GM04504 (cell line): Measurements from ENCODE around the gene SCD5.

Experiments used
- DNase-seq: peaks from one replicate; pipeline ENCODE4 v3.0.0-alpha.2; 2012; ENCODE audit warnings: low read depth

SCD5 gene

GRCh38 chr4:82726596-82726995 is 72.0 kb downstream of the SCD5 start:
- no peak for DNase-seq

- DNase-seq, result no peak
These were observed 76.7 kb downstream of the SCD5 start for GRCh38 chr4:82721819-82722423.

GRCh38 chr4:82718162-82718940 is 80.2 kb downstream of the SCD5 start:
- no peak for DNase-seq

- DNase-seq, result no peak
These were observed 82.6 kb downstream of the SCD5 start for GRCh38 chr4:82715731-82716617.

GRCh38 chr4:82713856-82714255 is 84.7 kb downstream of the SCD5 start:
- DNase-seq, result no peak

- no peak for DNase-seq
These were observed 86.0 kb downstream of the SCD5 start for GRCh38 chr4:82712561-82712960.

- DNase-seq, result no peak
These were observed 87.3 kb downstream of the SCD5 start for GRCh38 chr4:82711158-82711785.

GRCh38 chr4:82710197-82710929 is 88.2 kb downstream of the SCD5 start:
- DNase-seq, result no peak

GRCh38 chr4:82708982-82709381 is 89.6 kb downstream of the SCD5 start:
- DNase-seq, result no peak

GRCh38 chr4:82706349-82707000 is 92.1 kb downstream of the SCD5 start:
- no peak for DNase-seq

- no peak for DNase-seq
These were observed 92.7 kb downstream of the SCD5 start for GRCh38 chr4:82705928-82706300.

GRCh38 chr4:82705169-82705927 is 93.2 kb downstream of the SCD5 start:
- DNase-seq, result no peak

GRCh38 chr4:82704156-82704555 is 94.4 kb downstream of the SCD5 start:
- DNase-seq, result no peak

GRCh38 chr4:82698412-82698811 is 100.2 kb downstream of the SCD5 start:
- DNase-seq, result no peak

- no peak for DNase-seq
These were observed 101.0 kb downstream of the SCD5 start for GRCh38 chr4:82697561-82697960.

- DNase-seq, result no peak
These were observed 102.3 kb downstream of the SCD5 start for GRCh38 chr4:82696117-82696860.

GRCh38 chr4:82694892-82695291 is 103.7 kb downstream of the SCD5 start:
- DNase-seq, result no peak

- DNase-seq, result no peak
These were observed 104.5 kb downstream of the SCD5 start for GRCh38 chr4:82694046-82694445.

- DNase-seq, result no peak
These were observed 106.4 kb downstream of the SCD5 start for GRCh38 chr4:82692101-82692780.
